ENCODE data around the gene PARM1.

Gene PARM1

DNA sequence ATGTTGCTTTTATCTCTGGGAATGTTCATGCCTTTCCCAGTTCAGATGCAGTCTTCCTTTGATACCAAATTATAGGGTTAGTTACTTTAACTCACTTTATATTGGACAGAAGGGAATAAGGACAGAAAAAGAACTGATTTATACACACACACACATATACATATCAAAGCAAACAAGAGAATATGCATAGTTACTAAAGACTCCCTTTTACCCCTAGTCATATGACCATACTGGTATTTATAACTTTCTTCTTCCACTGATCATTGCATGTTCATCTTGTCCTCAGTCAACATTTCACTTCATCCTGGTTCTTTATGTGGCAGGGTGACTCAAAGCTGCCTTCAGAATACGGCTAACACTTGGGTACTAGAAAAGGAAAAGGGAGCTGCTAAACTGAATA is 120.4 kb downstream of the PARM1 start:
- H3K4me3 ChIP-seq (ENCODE audit: low read depth, low read length): no peak overlapping the region
- no peak for TF ChIP-seq CTCF (IDR thresholded peaks at IDR 0.05; ENCODE audit: low read depth, low read length)

GRCh38 chr4:75054078-75054477 is 121.2 kb downstream of the PARM1 start:
- TF ChIP-seq CTCF (IDR thresholded peaks at IDR 0.05; ENCODE audit: low read depth, low read length): no peak
- no peak overlapping the region for H3K4me3 ChIP-seq (ENCODE audit: low read depth, low read length)

GRCh38 chr4:75056277-75056676 is 123.4 kb downstream of the PARM1 start:
- no peak overlapping the region for H3K4me3 ChIP-seq (ENCODE audit: low read depth, low read length)
- TF ChIP-seq CTCF (IDR thresholded peaks at IDR 0.05; ENCODE audit: low read depth, low read length): no peak

- no peak for TF ChIP-seq CTCF (IDR thresholded peaks at IDR 0.05; ENCODE audit: low read depth, low read length)
- H3K4me3 ChIP-seq (ENCODE audit: low read depth, low read length): no peak overlapping the region
These were observed 124.5 kb downstream of the PARM1 start for GRCh38 chr4:75057369-75057768.

GRCh38 chr4:75058486-75058885 is 125.6 kb downstream of the PARM1 start:
- H3K4me3 ChIP-seq (ENCODE audit: low read depth, low read length): no peak overlapping the region
- TF ChIP-seq CTCF (IDR thresholded peaks at IDR 0.05; ENCODE audit: low read depth, low read length): no peak

DNA sequence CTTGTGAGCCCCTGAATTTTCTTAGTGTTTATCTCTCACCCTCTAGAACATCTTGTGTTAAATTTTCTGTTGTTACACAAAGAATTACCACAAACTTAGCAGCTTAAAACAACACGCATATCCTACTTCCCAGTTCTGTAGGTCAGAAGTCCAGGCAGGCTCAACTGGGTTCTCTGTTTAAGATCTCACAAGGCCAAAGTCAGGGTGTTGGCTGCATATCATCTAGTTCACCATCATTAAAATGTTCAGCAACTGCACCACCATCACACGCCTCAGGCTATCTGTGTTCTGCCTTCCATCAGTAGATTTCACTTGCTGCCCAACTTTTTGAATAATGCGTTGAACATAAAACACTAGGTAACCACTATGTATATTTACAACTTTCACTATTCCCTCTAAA is 130.5 kb downstream of the PARM1 start:
- no peak for TF ChIP-seq CTCF (IDR thresholded peaks at IDR 0.05; ENCODE audit: low read depth, low read length)
- H3K4me3 ChIP-seq (ENCODE audit: low read depth, low read length): no peak overlapping the region

DNA sequence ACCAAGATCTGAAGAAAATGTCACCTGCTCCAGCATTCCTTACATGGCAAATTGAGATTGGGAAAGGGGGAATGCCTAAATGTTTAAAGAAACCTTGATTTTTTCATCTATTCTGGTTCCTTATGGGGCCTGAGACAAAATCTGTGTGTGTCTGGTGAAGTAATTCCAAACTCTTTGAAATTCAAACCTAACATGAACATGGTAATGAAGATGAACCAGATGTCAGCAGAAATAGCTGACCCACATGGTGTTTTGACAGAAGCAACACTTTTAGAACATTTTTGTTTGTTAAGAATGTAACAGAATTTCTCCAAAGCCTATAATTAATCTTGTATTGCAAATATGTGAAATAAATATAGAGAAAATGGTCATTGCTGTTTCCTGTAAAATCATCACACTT is 133.0 kb downstream of the PARM1 start:
- TF ChIP-seq CTCF (IDR thresholded peaks at IDR 0.05; ENCODE audit: low read depth, low read length): no peak

More for the DNA sequence above, 133.0 kb downstream of the PARM1 start:
- H3K4me3 ChIP-seq (ENCODE audit: low read depth, low read length): no peak overlapping the region

Measured in WI38 (cell line).